GM12872 (cell line): ENCODE data around the gene SDS.

Experiments used
- TF ChIP-seq, protein P1 (sequence below): IDR thresholded peaks from 3 replicates; pipeline ENCODE4 v1.5.1; 2011; ENCODE audit warnings: low read depth, mild to moderate bottlenecking, low read length, moderate library complexity; ENCODE audit not compliant: insufficient read depth

The SDS gene

DNA sequence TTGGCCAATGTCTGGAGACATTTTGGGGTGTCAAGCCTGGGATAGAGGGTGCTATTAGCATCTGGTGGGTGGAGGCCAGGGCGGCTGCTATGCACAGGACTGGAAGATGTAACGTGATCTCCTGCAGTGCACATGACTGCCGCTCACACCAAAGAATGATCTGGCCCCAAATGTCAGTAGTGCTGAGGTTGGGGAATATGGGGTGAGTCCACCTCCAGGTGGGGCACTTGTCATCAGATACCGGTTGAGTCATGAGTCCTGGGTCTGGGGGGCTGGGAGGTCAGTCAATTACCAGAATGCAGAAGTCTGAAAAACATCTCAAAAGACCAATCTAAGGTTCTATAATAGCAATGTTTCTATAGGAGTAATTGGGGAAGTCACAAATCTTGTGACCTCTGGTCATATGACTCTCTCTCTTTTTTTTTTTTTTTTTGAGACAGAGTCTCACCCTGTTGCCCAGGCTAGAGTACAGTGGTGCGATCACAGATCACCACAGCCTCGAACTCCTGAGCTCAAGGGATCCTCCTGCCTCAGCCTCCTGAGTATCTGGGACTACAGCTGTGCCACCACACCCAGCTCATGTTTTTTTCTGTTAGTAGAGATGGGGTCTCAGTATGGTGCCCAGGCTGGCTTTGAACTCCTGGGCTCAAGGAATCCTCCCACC lies 12.5 kb upstream of the SDS start:
- TF ChIP-seq, protein P1, sequence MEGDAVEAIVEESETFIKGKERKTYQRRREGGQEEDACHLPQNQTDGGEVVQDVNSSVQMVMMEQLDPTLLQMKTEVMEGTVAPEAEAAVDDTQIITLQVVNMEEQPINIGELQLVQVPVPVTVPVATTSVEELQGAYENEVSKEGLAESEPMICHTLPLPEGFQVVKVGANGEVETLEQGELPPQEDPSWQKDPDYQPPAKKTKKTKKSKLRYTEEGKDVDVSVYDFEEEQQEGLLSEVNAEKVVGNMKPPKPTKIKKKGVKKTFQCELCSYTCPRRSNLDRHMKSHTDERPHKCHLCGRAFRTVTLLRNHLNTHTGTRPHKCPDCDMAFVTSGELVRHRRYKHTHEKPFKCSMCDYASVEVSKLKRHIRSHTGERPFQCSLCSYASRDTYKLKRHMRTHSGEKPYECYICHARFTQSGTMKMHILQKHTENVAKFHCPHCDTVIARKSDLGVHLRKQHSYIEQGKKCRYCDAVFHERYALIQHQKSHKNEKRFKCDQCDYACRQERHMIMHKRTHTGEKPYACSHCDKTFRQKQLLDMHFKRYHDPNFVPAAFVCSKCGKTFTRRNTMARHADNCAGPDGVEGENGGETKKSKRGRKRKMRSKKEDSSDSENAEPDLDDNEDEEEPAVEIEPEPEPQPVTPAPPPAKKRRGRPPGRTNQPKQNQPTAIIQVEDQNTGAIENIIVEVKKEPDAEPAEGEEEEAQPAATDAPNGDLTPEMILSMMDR = no peak

DNA sequence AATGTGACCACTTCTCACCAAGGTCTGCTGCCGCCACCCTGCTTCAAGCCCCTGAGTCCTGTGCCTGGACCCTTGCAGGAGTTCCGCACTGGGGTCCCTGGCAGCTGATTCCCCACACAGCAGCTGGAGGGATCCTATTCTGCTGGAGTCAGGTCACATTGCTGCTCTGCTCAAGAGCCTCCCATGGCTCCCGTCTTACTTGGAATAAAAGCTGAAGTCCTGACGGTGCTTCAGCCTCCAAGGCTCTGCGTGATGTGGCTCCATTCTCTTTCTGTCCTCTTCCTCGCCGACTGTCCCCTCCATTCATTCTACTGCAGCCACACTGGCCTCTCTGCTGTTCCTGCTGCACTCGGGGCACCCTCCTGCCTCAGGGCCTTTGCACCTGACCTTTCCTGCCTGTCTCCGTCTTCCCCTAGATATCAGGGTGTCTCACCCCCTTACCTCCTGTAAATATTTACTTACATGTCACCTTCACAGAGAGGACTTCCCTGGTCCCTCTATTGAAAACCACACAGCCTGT lies 10.9 kb upstream of the SDS start:
- TF ChIP-seq, protein P1 = no peak

DNA sequence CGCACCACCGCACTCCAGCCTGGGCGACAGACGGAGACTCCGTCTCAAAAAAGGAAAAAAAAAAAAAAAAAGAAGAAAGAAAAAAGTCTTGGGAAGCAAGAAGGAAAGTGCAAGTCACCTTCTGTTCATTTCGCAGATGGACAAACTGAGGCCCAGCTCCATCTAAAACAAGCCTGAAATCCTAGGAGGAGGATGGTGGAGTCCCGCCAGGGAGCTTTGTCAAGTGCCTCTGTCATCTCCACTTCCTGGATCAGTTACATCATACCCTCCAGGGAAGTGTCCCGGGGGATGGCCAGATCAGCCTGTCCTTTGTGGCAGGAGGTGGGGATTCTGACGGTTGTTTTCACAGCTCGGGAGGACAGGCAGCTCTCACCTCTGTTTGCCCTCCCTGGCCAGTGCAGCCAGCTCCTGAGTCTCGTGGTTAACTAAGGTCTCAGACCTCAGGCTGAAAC lies 9.8 kb upstream of the SDS start:
- TF ChIP-seq, protein P1 = no peak

DNA sequence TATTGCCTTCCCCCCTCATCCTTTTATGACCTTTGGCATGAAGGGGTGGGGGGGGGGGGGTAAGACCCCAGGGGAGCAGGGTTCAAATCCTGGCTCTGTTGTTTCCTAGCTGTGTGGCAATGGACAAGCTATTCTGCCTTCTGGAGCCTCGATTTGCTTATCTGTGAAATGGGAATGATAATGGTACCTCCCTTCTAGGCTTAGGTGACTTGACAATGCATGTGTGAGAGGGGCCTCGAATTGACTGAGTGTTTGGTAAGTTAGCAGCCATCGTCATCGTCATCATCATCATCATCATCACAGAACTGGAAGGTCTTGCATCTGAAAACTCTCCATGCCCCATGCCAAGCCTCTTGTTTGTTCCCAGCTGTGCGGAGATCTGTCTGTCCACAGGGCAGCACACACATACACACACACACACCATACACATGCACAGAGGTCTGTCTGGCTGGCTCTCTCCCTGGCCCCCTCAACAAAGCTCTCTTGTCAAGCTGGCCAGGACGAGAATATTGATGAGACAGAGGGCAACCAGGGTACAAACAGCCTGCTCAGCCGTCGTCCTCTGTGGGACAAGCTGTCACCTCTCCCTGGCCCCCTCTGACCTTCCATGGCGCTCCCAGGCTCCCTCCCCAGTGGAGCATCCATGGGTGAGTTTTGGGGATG lies 5.9 kb upstream of the SDS start:
- TF ChIP-seq, protein P1 = no peak

DNA sequence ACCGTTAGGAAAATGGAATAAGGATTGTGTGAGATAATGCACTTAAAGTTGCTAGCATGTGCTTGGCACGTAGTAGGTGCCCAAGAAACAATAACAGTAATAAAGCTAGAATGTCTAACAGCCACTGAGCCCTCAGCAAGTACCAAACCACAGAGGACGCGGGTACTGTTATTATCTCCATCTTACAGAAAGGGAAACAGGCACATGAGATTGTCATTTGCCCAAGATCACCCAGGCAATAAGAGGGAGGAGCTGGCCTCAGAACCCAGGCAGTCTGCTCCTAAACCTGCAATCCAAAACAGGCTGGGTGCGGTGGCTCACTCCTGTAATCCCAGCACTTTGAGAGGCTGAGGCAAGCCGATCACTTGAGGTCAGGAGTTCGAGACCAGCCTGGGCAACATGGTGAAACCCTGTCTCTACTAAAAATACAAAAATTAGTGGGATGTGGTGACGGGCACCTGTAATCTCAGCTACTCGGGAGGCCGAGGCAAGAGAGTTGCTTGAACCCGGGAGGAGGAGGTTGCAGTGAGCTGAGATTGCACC lies 5.1 kb upstream of the SDS start:
- TF ChIP-seq, protein P1 = no peak

DNA sequence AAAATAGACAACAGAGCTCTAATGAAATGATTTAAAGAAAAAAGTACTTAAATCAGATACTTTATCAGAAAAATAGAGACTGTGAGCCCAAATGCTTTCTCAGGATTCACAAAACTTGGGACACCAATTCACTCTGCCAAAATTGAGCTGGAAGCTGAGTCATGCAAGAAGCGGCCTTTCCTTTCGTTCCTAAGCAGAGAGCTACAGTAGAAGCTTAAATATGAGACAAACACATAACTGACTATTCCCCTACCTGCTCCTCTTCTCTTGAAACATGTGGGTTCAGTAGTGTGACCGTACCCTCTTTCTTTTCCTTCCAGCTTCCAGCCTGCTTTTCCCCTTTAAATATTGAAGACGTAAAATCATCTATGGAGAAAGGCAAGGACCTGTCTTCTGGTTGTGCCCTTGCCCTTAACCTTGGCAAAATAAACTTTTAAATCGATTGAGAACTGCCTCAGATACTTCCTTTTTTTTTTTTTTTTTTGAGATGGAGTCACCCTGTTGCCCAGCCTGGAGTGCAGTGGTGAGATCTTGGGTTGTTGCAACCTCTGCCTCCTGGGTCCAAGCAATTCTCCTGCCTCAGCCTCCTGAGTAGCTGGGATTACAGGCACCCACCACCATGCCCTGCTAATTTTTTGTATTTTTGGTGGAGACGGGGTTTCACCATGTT lies 4.4 kb upstream of the SDS start:
- TF ChIP-seq, protein P1 = no peak

DNA sequence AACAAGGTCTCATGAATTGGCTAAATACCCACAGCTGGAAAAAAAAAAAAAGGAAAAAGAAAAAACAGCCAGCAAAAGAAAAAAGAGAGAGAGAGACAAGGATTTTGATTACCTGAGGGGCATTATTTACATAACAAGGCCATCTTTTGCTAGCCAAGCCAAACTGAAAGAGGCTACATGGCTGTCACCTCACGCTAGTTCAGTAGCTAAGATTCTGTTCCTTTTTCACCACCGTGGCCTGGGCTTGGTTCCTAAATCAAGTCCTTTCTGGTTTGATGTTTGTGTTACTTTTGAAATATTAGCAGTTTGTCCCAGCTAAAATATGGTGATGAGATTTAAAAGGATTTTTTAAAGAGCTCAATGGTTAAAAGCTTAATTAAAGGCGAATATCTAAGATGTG lies 2.0 kb upstream of the SDS start:
- TF ChIP-seq, protein P1 = no peak
